ENCODE data around the gene FYN. TPM values are rescaled to one million over a fixed set of nuclear protein-coding genes. Genes with fewer than 3 reads are reported as not detected.

FYN gene
- total RNA-seq, 4 donors from 2014 or later = 55.3 to 249 (median 74.3) TPM

DNA sequence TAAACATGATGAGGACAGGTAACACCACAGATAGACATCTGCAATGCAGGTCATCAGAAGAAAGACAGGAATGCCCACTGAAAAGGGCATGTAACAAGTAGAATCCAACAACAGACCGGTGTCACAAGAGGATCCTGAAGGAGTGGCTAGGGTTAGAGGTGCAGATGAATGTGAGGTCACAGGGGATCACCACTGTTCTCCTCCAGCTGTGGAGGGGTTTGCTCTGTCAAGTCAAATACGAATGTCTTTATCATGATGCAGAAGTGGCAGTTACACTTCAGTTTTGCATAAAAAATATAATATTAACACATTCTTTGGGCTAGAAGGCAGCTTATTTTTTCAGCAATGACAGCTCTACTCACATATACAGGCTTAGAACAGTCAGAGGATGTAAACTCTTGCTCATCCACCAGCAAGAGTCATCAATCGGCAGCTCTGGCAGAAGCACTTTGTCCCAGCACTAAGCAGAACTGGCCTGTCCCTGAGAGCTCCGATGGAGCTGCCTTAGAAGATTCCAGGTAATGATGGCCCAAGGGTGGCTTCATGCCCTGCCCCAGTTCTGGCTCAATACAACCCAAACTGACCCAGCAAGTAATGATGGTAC is 137.1 kb downstream of the FYN start:
- DNase-seq = no peak
- peaks cover 0 to 6% (median 0%) of the 10 kb centered on the region in 4 donors for H3K4me1 ChIP-seq
- H3K27me3 ChIP-seq = no peaks in the 10 kb centered on the region
- H3K9me3 ChIP-seq = no peaks in the 10 kb centered on the region
- H3K27ac ChIP-seq = no peak overlapping the region
- no peak for TF ChIP-seq POLR2A (IDR thresholded peaks at IDR 0.05)
- TF ChIP-seq, protein P1, sequence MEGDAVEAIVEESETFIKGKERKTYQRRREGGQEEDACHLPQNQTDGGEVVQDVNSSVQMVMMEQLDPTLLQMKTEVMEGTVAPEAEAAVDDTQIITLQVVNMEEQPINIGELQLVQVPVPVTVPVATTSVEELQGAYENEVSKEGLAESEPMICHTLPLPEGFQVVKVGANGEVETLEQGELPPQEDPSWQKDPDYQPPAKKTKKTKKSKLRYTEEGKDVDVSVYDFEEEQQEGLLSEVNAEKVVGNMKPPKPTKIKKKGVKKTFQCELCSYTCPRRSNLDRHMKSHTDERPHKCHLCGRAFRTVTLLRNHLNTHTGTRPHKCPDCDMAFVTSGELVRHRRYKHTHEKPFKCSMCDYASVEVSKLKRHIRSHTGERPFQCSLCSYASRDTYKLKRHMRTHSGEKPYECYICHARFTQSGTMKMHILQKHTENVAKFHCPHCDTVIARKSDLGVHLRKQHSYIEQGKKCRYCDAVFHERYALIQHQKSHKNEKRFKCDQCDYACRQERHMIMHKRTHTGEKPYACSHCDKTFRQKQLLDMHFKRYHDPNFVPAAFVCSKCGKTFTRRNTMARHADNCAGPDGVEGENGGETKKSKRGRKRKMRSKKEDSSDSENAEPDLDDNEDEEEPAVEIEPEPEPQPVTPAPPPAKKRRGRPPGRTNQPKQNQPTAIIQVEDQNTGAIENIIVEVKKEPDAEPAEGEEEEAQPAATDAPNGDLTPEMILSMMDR (IDR thresholded peaks at IDR 0.05) = no peak
- no peaks in the 10 kb centered on the region for H3K36me3 ChIP-seq
- H3K4me3 ChIP-seq = no peak overlapping the region

DNA sequence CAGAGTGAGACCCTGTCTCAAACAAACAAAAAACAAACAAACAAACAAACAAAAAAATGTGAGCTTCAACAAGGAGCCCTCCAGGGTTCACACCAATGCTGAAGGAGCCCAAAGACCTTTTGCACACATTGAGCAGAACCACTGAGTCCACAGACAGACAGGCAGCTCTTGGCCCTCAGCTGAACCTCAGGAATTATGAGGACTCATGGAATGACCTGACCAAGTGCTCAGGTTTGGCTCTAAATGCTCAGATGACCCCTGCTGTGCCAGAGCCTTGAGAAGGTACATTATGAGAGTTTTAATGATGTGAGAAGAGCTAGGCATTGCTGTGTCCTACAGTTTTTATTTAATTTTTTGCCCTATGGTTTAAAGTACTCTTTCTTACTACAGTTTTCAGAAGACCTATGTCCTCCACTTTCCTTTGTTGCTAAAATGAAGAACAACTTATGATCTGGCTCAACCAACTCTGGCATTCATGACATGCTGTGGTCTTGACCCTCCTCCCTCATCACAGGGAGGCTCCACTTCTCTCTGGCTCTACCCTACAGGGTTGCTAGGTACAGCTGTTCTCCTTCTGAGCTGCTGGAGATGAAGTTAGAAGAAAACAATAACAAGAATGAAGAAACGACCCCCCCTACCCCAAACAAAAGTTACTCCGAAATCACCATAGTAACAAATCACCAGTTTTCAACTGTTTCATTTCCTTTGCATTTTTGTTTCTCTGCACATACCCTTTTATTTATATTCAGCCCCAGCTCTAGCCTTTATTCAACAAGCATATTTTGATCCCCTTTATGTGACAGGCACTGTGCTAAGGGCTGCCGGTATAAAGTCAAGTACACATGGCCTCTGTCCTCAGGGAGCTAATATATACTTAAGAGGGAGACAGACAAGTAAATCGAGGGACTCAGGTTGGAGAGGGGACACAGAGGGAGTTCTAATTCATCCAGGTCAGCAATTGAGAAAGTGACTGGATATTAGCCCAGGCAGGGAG is 138.9 kb downstream of the FYN start:
- no peak overlapping the region for H3K27ac ChIP-seq
- H3K4me1 ChIP-seq = peaks cover 0 to 6% (median 0%) of the 10 kb centered on the region in 4 donors
- no peak overlapping the region for H3K4me3 ChIP-seq
- no peak for DNase-seq
- TF ChIP-seq, protein P1 (IDR thresholded peaks at IDR 0.05) = no peak
- no peak for TF ChIP-seq POLR2A (IDR thresholded peaks at IDR 0.05)
- no peaks in the 10 kb centered on the region for H3K36me3 ChIP-seq
- no peaks in the 10 kb centered on the region for H3K27me3 ChIP-seq
- no peaks in the 10 kb centered on the region for H3K9me3 ChIP-seq

DNA sequence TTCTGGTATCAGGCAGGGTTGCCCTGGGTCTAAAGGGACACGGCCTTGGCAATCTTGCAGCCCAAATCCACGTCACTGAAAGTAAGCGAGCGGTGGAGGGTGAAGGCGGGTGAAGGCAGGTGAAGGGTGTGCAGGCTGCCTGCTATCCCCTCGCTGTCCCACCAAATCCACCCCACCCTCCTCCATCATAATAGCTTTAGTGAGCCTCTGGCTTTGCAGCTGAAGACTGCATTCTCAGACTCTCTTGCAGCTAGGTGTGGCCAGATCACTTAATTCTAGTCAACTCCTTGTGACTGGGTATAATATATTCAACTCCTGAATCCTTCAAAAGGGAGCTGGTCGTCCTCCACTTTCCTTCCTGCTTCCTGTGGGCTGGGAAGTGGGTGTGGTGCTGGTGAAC is 140.9 kb downstream of the FYN start:
- Histone ChIP-seq H3K27me3 (no peaks in the 10 kb centered on the region), H3K36me3 (no peaks in the 10 kb centered on the region), H3K4me3 (no peak overlapping the region), H3K4me1 (peaks cover 0 to 6% (median 0%) of the 10 kb centered on the region in 4 donors), H3K27ac (no peak overlapping the region), H3K9me3 (no peaks in the 10 kb centered on the region)
- DNase-seq = no peak
- TF ChIP-seq, protein P1 (IDR thresholded peaks at IDR 0.05) = no peak
- TF ChIP-seq POLR2A (IDR thresholded peaks at IDR 0.05) = no peak

DNA sequence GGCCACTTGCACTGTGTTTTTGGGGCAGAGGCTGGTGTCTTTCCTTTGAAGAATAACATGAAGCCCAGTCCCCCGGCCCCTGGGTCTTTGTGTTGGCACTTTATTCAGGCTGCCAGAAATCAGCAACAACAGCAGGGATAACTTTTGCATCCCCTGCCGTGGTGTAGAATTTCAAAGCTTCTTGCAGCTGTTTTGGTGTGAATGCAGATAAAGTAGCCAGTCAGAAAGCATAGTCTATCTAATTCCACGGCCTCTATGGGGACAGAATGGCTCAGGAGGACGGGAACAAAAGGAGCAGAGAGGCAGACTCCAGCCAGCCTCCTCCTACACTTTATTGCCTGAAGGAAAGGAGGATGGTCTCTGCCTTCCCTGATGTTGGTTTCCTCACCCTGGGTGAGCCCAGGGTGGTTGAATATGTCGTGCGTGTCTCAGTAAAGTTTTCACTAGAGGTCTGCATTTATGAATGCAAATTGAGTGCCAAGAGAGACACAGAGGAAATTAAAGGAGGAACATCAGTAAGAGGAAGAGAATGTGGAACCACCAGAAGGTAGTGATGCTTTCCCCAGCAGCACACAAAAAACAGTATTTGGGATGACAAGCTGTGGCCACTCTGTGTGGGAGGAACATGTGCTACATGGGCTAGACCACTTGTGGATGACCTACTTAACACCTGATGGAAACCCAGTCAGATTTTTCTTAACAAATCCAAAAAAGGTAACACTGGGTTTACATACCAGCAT is 141.6 kb downstream of the FYN start:
- no peaks in the 10 kb centered on the region for H3K9me3 ChIP-seq
- DNase-seq = peak in 1 of 3 donors; percentile 42
- H3K27me3 ChIP-seq = no peaks in the 10 kb centered on the region
- H3K27ac ChIP-seq = no peak overlapping the region
- peaks cover 0 to 6% (median 0%) of the 10 kb centered on the region in 4 donors for H3K4me1 ChIP-seq
- no peak overlapping the region for H3K4me3 ChIP-seq
- no peak for TF ChIP-seq POLR2A (IDR thresholded peaks at IDR 0.05)
- TF ChIP-seq, protein P1 (IDR thresholded peaks at IDR 0.05) = no peak
- H3K36me3 ChIP-seq = no peaks in the 10 kb centered on the region

DNA sequence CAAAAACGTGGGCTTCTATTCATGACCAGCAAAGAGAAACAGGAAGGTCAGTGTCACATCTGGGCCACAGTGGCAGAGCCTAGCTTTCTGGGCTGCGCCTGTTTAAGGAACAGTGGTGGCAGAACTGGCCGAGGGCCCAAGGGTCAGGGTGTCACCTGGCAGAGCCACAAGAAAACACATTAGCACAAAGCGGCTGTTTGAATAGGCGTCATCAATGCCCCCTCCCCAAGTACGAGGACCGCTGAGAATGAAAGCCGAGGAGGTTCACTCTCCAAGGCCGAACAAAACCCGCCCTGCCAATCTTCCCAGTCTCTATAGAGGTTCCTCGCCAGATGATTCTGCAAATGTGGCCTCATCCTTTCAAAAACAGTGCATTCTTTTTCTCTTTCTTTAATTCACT is 142.4 kb downstream of the FYN start:
- TF ChIP-seq, protein P1 (IDR thresholded peaks at IDR 0.05) = no peak
- no peak for TF ChIP-seq POLR2A (IDR thresholded peaks at IDR 0.05)
- Histone ChIP-seq H3K36me3 (no peaks in the 10 kb centered on the region), H3K27me3 (no peaks in the 10 kb centered on the region), H3K4me3 (no peak overlapping the region), H3K9me3 (no peaks in the 10 kb centered on the region), H3K4me1 (peaks cover 0 to 6% (median 0%) of the 10 kb centered on the region in 4 donors), H3K27ac (no peak overlapping the region)
- DNase-seq = no peak
